COLO668 (cell line): ENCODE measurements around the gene TBCD.

ENCODE experiments used
- DNase-seq: peaks from one replicate; lab custom pipeline; 2025; ENCODE audit not compliant: unreplicated experiment; lab: John Stamatoyannopoulos, UW

Gene TBCD

GRCh38 chr17:82932518-82933310 lies 180.8 kb downstream of the TBCD start:
- DNase-seq = no peak

GRCh38 chr17:82933911-82934310 lies 182.0 kb downstream of the TBCD start:
- no peak for DNase-seq

- DNase-seq = no peak
Measured at GRCh38 chr17:82935966-82936767, 184.3 kb downstream of the TBCD start.

GRCh38 chr17:82936768-82937171 lies 184.9 kb downstream of the TBCD start:
- DNase-seq = no peak

GRCh38 chr17:82937411-82938371 lies 185.8 kb downstream of the TBCD start:
- DNase-seq = no peak

- no peak for DNase-seq
Measured at GRCh38 chr17:82938486-82938872, 186.6 kb downstream of the TBCD start.

GRCh38 chr17:82938873-82939620 lies 187.2 kb downstream of the TBCD start:
- no peak for DNase-seq

GRCh38 chr17:82939621-82940135 lies 187.8 kb downstream of the TBCD start:
- DNase-seq = no peak

GRCh38 chr17:82940226-82941020 lies 188.6 kb downstream of the TBCD start:
- no peak for DNase-seq

GRCh38 chr17:82941021-82942001 lies 189.4 kb downstream of the TBCD start:
- no peak for DNase-seq

- no peak for DNase-seq
Measured at GRCh38 chr17:82942166-82943130, 190.6 kb downstream of the TBCD start.

- DNase-seq = no peak
Measured at GRCh38 chr17:82943339-82943738, 191.5 kb downstream of the TBCD start.

GRCh38 chr17:82943751-82944150 lies 191.9 kb downstream of the TBCD start:
- DNase-seq = no peak

GRCh38 chr17:82944990-82945389 lies 193.1 kb downstream of the TBCD start:
- DNase-seq = no peak

- DNase-seq = no peak
Measured at GRCh38 chr17:82946081-82946480, 194.2 kb downstream of the TBCD start.

- DNase-seq = no peak
Measured at GRCh38 chr17:82947051-82947991, 195.5 kb downstream of the TBCD start.
